NB4 (cell line): Measurements from ENCODE around the gene C6orf58.

ENCODE experiments used
- MYC ChIP-seq: IDR thresholded peaks from 2 replicates; pipeline ENCODE4 v1.6.1; 2011; ENCODE audit warnings: low read depth, low read length
- POLR2A ChIP-seq: IDR thresholded peaks from 2 replicates; pipeline ENCODE4 v1.6.1; 2011; ENCODE audit warnings: mild to moderate bottlenecking; ENCODE audit not compliant: insufficient read length; ENCODE audit errors: extremely low read depth
- TF ChIP-seq, protein P1 (sequence below): IDR thresholded peaks from one replicate; pipeline ENCODE4 v1.5.1; 2012; ENCODE audit warnings: low read depth, low read length
- TF ChIP-seq, protein P2 (sequence below): IDR thresholded peaks from 2 replicates; pipeline ENCODE4 v1.6.1; 2011; ENCODE audit warnings: low read depth, low read length

DNA sequence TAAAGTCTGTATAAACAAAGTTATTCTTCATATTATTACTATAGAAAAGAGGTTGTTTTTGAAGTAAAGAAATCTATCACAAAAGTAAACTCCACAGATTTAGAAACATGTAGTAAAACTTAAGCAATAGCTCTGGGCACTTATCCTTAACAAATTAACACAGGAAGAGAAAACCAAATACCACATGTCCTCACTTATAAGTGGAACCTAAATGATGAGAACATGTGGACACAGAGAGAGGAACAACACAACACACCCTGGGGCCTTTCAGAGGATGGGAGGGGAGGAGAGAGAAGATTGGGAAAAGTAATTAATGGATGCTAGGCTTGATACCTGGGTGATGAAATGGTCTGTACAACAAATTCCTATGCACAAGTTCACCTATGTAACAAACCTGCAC lies 57.2 kb downstream of the C6orf58 start:
- TF ChIP-seq, protein P1, sequence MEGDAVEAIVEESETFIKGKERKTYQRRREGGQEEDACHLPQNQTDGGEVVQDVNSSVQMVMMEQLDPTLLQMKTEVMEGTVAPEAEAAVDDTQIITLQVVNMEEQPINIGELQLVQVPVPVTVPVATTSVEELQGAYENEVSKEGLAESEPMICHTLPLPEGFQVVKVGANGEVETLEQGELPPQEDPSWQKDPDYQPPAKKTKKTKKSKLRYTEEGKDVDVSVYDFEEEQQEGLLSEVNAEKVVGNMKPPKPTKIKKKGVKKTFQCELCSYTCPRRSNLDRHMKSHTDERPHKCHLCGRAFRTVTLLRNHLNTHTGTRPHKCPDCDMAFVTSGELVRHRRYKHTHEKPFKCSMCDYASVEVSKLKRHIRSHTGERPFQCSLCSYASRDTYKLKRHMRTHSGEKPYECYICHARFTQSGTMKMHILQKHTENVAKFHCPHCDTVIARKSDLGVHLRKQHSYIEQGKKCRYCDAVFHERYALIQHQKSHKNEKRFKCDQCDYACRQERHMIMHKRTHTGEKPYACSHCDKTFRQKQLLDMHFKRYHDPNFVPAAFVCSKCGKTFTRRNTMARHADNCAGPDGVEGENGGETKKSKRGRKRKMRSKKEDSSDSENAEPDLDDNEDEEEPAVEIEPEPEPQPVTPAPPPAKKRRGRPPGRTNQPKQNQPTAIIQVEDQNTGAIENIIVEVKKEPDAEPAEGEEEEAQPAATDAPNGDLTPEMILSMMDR: no peak
- no peak for TF ChIP-seq POLR2A
- TF ChIP-seq, protein P2, sequence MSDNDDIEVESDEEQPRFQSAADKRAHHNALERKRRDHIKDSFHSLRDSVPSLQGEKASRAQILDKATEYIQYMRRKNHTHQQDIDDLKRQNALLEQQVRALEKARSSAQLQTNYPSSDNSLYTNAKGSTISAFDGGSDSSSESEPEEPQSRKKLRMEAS: peak; percentile 62
- TF ChIP-seq MYC: no peak
